Osteocyte (in vitro differentiated cells): ENCODE measurements around the gene MEPCE. TPM values are rescaled to one million over a fixed set of nuclear protein-coding genes. Genes with fewer than 3 reads are reported as not detected.
A peak's percentile ranks its signal among the peaks of the same experiment; 100 is the strongest.

ENCODE experiments used
- DNase-seq: peaks from one replicate; pipeline ENCODE4 v3.0.0; 2021; ENCODE audit warnings: mixed read lengths; ENCODE audit not compliant: unreplicated experiment; ENCODE audit errors: extremely low spot score
- H3K27ac Mint-ChIP-seq: one replicate; pipeline ENCODE4 v1.8.0; 2021; ENCODE audit warnings: mild to moderate bottlenecking, mixed read lengths; ENCODE audit not compliant: unreplicated experiment
- H3K27me3 Mint-ChIP-seq: one replicate; pipeline ENCODE4 v1.8.0; 2021; ENCODE audit warnings: mixed read lengths; ENCODE audit not compliant: unreplicated experiment
- H3K36me3 Mint-ChIP-seq: one replicate; pipeline ENCODE4 v1.8.0; 2021; ENCODE audit warnings: mixed read lengths; ENCODE audit not compliant: unreplicated experiment
- H3K4me1 Mint-ChIP-seq: one replicate; pipeline ENCODE4 v1.8.0; 2021; ENCODE audit warnings: mixed read lengths; ENCODE audit not compliant: unreplicated experiment
- H3K4me3 Mint-ChIP-seq: one replicate; pipeline ENCODE4 v1.8.0; 2021; ENCODE audit warnings: mild to moderate bottlenecking, moderate library complexity, mixed read lengths; ENCODE audit not compliant: unreplicated experiment
- H3K9me3 Mint-ChIP-seq: one replicate; pipeline ENCODE4 v1.8.0; 2021; ENCODE audit warnings: mixed read lengths; ENCODE audit not compliant: unreplicated experiment
- total RNA-seq: library from RNA; stranded (reverse); gene quantifications from 2 replicates; pipeline ENCODE4 v1.2.1, GENCODE V29; 2021
- TF ChIP-seq, protein P1 (sequence below): fragments of 200-600 bp; sonication (generic); IDR thresholded peaks from 2 replicates; pipeline ENCODE4 v1.5.0; 2021; ENCODE audit warnings: antibody characterized with exemption, mild to moderate bottlenecking, moderate library complexity

MEPCE gene
- total RNA-seq, 1 donor from 2014 or later = 50.0 TPM

- H3K36me3 Mint-ChIP-seq = peaks cover 27% of the 10 kb centered on the region
- DNase-seq = no peak
- H3K9me3 Mint-ChIP-seq = no peaks in the 10 kb centered on the region
- H3K27me3 Mint-ChIP-seq = no peaks in the 10 kb centered on the region
- H3K27ac Mint-ChIP-seq = peak overlapping the region; percentile 31
- H3K4me3 Mint-ChIP-seq = peak overlapping the region; percentile 55
- TF ChIP-seq, protein P1, sequence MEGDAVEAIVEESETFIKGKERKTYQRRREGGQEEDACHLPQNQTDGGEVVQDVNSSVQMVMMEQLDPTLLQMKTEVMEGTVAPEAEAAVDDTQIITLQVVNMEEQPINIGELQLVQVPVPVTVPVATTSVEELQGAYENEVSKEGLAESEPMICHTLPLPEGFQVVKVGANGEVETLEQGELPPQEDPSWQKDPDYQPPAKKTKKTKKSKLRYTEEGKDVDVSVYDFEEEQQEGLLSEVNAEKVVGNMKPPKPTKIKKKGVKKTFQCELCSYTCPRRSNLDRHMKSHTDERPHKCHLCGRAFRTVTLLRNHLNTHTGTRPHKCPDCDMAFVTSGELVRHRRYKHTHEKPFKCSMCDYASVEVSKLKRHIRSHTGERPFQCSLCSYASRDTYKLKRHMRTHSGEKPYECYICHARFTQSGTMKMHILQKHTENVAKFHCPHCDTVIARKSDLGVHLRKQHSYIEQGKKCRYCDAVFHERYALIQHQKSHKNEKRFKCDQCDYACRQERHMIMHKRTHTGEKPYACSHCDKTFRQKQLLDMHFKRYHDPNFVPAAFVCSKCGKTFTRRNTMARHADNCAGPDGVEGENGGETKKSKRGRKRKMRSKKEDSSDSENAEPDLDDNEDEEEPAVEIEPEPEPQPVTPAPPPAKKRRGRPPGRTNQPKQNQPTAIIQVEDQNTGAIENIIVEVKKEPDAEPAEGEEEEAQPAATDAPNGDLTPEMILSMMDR = no peak
- peaks cover 46% of the 10 kb centered on the region for H3K4me1 Mint-ChIP-seq
These were observed 1.7 kb downstream of the MEPCE start for GRCh38 chr7:100431286-100431735.

- peaks cover 27% of the 10 kb centered on the region for H3K36me3 Mint-ChIP-seq
- H3K9me3 Mint-ChIP-seq = no peaks in the 10 kb centered on the region
- peaks cover 50% of the 10 kb centered on the region for H3K4me1 Mint-ChIP-seq
- DNase-seq = no peak
- peak overlapping the region; percentile 55 for H3K4me3 Mint-ChIP-seq
- TF ChIP-seq, protein P1 = no peak
- no peaks in the 10 kb centered on the region for H3K27me3 Mint-ChIP-seq
- H3K27ac Mint-ChIP-seq = no peak overlapping the region
These were observed 2.4 kb downstream of the MEPCE start for GRCh38 chr7:100432053-100432452.

GRCh38 chr7:100432621-100433275 is 3.1 kb downstream of the MEPCE start:
- H3K27ac Mint-ChIP-seq = peak overlapping the region; percentile 14
- H3K9me3 Mint-ChIP-seq = no peaks in the 10 kb centered on the region
- TF ChIP-seq, protein P1 = no peak
- no peak overlapping the region for H3K4me3 Mint-ChIP-seq
- peaks cover 48% of the 10 kb centered on the region for H3K4me1 Mint-ChIP-seq
- DNase-seq = no peak
- H3K27me3 Mint-ChIP-seq = no peaks in the 10 kb centered on the region
- peaks cover 27% of the 10 kb centered on the region for H3K36me3 Mint-ChIP-seq

- no peak overlapping the region for H3K4me3 Mint-ChIP-seq
- no peaks in the 10 kb centered on the region for H3K27me3 Mint-ChIP-seq
- no peaks in the 10 kb centered on the region for H3K9me3 Mint-ChIP-seq
- peaks cover 27% of the 10 kb centered on the region for H3K36me3 Mint-ChIP-seq
- peak overlapping the region; percentile 18 for H3K27ac Mint-ChIP-seq
- peaks cover 43% of the 10 kb centered on the region for H3K4me1 Mint-ChIP-seq
- no peak for DNase-seq
- TF ChIP-seq, protein P1 = no peak
These were observed 3.6 kb downstream of the MEPCE start for GRCh38 chr7:100433276-100433591.

DNA sequence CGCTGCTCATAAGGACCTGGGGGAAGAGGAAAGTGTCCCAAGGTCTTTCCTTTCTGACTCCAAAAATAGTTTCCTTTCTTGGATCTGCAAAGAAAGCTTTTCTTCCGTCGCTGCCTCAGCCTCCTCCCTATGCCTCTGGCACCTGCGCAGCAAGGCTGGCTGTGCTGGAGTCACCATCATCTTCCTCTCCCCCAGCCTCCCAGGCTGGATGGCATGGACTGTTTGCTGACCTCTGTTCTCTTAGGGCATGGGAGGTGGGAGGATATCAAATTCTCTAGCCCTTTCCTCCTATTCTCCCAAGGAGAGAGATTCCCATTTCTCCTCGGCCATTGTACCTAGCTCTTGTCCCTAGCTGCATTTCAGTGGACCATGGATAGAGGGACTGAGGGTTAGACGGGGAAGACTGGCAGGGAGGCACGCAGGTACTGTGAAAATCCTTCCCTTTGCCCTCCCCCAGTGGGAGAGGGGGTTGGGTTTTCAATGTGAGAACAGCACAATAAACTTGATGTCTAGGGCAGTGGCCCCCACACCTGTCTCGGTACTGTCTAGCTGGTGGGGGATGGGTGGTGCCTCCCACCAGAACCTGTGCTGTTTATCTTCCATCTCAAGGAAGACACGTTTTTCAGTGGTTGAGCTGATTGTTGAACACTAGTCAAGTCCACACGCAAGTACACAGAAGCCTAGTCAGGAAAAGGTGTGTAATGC is 4.1 kb downstream of the MEPCE start:
- H3K27ac Mint-ChIP-seq = peak overlapping the region; percentile 35
- TF ChIP-seq, protein P1 = no peak
- H3K9me3 Mint-ChIP-seq = no peaks in the 10 kb centered on the region
- no peak for DNase-seq
- H3K4me1 Mint-ChIP-seq = peaks cover 43% of the 10 kb centered on the region
- peaks cover 27% of the 10 kb centered on the region for H3K36me3 Mint-ChIP-seq
- peak overlapping the region; percentile 77 for H3K4me3 Mint-ChIP-seq
- no peaks in the 10 kb centered on the region for H3K27me3 Mint-ChIP-seq
